Fibroblast of lung (primary cell): ENCODE results near the gene LMO1.

ENCODE experiments used
- CTCF ChIP-seq, 2 donors: IDR thresholded peaks in 1 of 2; conservative IDR thresholded peaks in 1 of 2; 1 replicate in 1 of 2; 2 replicates in 1 of 2; pipeline ENCODE4 v1.5.1; 2011 to 2012; ENCODE audit warnings: low read length in 2 of 2, control low read depth in 1 of 2, inconsistent platforms in 1 of 2, low read depth in 1 of 2, mild to moderate bottlenecking in 1 of 2
- EZH2 ChIP-seq: IDR thresholded peaks from 2 replicates; pipeline ENCODE4 v1.5.1; 2012; ENCODE audit warnings: low read length, control low read depth, mild to moderate bottlenecking; ENCODE audit errors: missing control alignments

DNA sequence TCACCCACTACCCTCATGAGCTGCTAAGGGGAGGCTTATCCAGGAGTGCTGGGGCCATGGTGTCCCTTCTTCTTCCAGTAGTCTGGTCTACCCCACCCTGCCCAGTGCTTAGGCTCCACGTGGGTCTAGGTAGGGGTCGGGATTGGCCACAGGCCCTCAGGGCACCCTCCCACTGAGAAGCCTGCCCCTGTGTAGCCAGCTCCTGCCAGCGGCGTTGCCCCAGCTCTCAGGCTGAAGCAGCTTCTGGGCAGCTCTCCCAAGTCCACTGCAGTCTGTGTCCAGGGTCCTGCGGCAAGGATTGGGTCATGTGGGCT lies 70.8 kb downstream of the LMO1 start:
- TF ChIP-seq CTCF (conservative IDR thresholded peaks at IDR 0.05 in 1 of 2, IDR thresholded peaks at IDR 0.05 in 1 of 2; ENCODE audit: low read depth in 1 of 2, low read length in 2 of 2) (no peak), EZH2 (no peak)
